Astrocyte (in vitro differentiated cells and primary cell): ENCODE measurements around the gene RIGI. TPM values are rescaled to one million over a fixed set of nuclear protein-coding genes. Genes with fewer than 3 reads are reported as not detected.

Experiments
- DNase-seq: peaks from one replicate; pipeline ENCODE4 v3.0.0-alpha.2; 2010; ENCODE audit warnings: low read depth
- FAIRE-seq: peaks from 2 replicates; lab custom pipeline; 2011; peaks lifted over from hg19 to GRCh38; lab: Jason Lieb, UNC
- H2AFZ ChIP-seq: 2 replicates; pipeline ENCODE4 v1.6.0; 2012; ENCODE audit warnings: low read depth, low read length, inconsistent platforms
- H3K27ac ChIP-seq: 2 replicates; pipeline ENCODE4 v1.5.1; 2011; ENCODE audit warnings: low read depth, low read length, inconsistent platforms
- H3K27me3 ChIP-seq: 2 replicates; pipeline ENCODE4 v1.6.0; 2011; ENCODE audit warnings: low read length, inconsistent platforms; ENCODE audit not compliant: insufficient read depth
- H3K36me3 ChIP-seq: 2 replicates; pipeline ENCODE4 v1.5.1; 2011; ENCODE audit warnings: low read length, inconsistent platforms; ENCODE audit not compliant: insufficient read depth
- H3K4me1 ChIP-seq: 2 replicates; pipeline ENCODE4 v1.5.1; 2011; ENCODE audit warnings: low read length, inconsistent platforms; ENCODE audit not compliant: insufficient read depth
- H3K4me2 ChIP-seq: 2 replicates; pipeline ENCODE4 v1.6.0; 2012; ENCODE audit warnings: low read length, inconsistent platforms
- H3K4me3 ChIP-seq: 2 replicates; pipeline ENCODE4 v1.5.1; 2011; ENCODE audit warnings: low read depth, mild to moderate bottlenecking, low read length, inconsistent platforms; ENCODE audit not compliant: insufficient read depth
- H3K79me2 ChIP-seq: 2 replicates; pipeline ENCODE4 v1.6.0; 2012; ENCODE audit warnings: mild to moderate bottlenecking, low read length, inconsistent platforms; ENCODE audit not compliant: insufficient read depth
- H3K9ac ChIP-seq: 2 replicates; pipeline ENCODE4 v1.6.0; 2012; ENCODE audit warnings: mild to moderate bottlenecking, low read length, inconsistent platforms
- H3K9me3 ChIP-seq: 2 replicates; pipeline ENCODE4 v1.5.1; 2012; ENCODE audit warnings: low read depth, mild to moderate bottlenecking, low read length, inconsistent platforms; ENCODE audit not compliant: insufficient read depth
- H4K20me1 ChIP-seq: 2 replicates; pipeline ENCODE4 v1.6.0; 2012; ENCODE audit warnings: low read length, inconsistent platforms; ENCODE audit not compliant: insufficient read depth
- H3K27ac Mint-ChIP-seq: one replicate; pipeline ENCODE4 v1.8.0; 2021; ENCODE audit warnings: mild to moderate bottlenecking, mixed read lengths; ENCODE audit not compliant: unreplicated experiment
- H3K27me3 Mint-ChIP-seq: one replicate; pipeline ENCODE4 v1.8.0; 2021; ENCODE audit warnings: low read depth, mixed read lengths; ENCODE audit not compliant: unreplicated experiment
- H3K36me3 Mint-ChIP-seq: one replicate; pipeline ENCODE4 v1.8.0; 2021; ENCODE audit warnings: low read depth, mixed read lengths; ENCODE audit not compliant: unreplicated experiment
- H3K4me1 Mint-ChIP-seq: one replicate; pipeline ENCODE4 v1.8.0; 2021; ENCODE audit warnings: low read depth, mixed read lengths; ENCODE audit not compliant: unreplicated experiment
- H3K4me3 Mint-ChIP-seq: one replicate; pipeline ENCODE4 v1.8.0; 2021; ENCODE audit warnings: mild to moderate bottlenecking, moderate library complexity, mixed read lengths; ENCODE audit not compliant: unreplicated experiment
- H3K9me3 Mint-ChIP-seq: one replicate; pipeline ENCODE4 v1.8.0; 2021; ENCODE audit warnings: mild to moderate bottlenecking, mixed read lengths; ENCODE audit not compliant: unreplicated experiment
- EZH2 ChIP-seq: IDR thresholded peaks from 2 replicates; pipeline ENCODE4 v1.6.1; 2012; ENCODE audit warnings: mild to moderate bottlenecking, low read length, inconsistent platforms; ENCODE audit not compliant: insufficient read depth
- total RNA-seq: library from RNA; stranded (reverse); gene quantifications from 2 replicates; pipeline ENCODE4 v1.2.1, GENCODE V29; 2021
- TF ChIP-seq, protein P1 (sequence below): IDR thresholded peaks from 2 replicates; pipeline ENCODE4 v1.5.1; 2011; ENCODE audit warnings: low read depth, mild to moderate bottlenecking, inconsistent platforms, low read length, moderate library complexity; ENCODE audit not compliant: insufficient read depth

RIGI gene
- total RNA-seq, 1 donor from 2014 or later, result 164 TPM

DNA sequence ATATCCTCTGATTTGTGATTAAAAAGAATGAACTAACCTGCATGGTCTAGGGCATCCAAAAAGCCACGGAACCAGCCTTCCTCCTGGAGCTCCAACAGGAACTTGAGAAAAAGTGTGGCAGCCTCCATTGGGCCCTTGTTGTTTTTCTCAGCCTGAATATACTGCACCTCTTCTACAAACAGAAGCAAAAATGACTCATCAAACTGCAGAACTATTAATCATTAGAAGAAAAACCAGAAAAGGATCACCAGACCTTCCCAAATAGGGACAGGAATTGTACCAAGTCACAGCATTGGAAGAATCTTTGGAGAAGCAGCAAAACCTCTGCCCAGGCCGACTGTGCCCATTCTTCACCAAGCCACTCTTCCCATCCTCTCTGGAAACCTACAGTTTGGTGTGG lies 25.2 kb downstream of the RIGI start:
- Mint-ChIP-seq H3K27me3 (no peaks in the 10 kb centered on the region), H3K4me3 (peak overlapping the region; percentile 6), H3K27ac (peak overlapping the region; percentile 73), H3K36me3 (peaks cover 41% of the 10 kb centered on the region), H3K4me1 (peaks cover 47% of the 10 kb centered on the region), H3K9me3 (no peaks in the 10 kb centered on the region)
- DNase-seq, result peak; percentile 53
- no peak for TF ChIP-seq EZH2
- TF ChIP-seq, protein P1, sequence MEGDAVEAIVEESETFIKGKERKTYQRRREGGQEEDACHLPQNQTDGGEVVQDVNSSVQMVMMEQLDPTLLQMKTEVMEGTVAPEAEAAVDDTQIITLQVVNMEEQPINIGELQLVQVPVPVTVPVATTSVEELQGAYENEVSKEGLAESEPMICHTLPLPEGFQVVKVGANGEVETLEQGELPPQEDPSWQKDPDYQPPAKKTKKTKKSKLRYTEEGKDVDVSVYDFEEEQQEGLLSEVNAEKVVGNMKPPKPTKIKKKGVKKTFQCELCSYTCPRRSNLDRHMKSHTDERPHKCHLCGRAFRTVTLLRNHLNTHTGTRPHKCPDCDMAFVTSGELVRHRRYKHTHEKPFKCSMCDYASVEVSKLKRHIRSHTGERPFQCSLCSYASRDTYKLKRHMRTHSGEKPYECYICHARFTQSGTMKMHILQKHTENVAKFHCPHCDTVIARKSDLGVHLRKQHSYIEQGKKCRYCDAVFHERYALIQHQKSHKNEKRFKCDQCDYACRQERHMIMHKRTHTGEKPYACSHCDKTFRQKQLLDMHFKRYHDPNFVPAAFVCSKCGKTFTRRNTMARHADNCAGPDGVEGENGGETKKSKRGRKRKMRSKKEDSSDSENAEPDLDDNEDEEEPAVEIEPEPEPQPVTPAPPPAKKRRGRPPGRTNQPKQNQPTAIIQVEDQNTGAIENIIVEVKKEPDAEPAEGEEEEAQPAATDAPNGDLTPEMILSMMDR, result no peak
- Histone ChIP-seq H3K27ac (peak overlapping the region; percentile 29), H3K36me3 (peaks cover 3% of the 10 kb centered on the region), H3K4me3 (no peak overlapping the region), H3K9ac (no peak overlapping the region), H4K20me1 (no peaks in the 10 kb centered on the region), H2AFZ (peak overlapping the region; percentile 0), H3K4me2 (peak overlapping the region; percentile 46), H3K4me1 (no peaks in the 10 kb centered on the region), H3K9me3 (no peaks in the 10 kb centered on the region), H3K79me2 (no peaks in the 10 kb centered on the region), H3K27me3 (no peaks in the 10 kb centered on the region)
- no peak for FAIRE-seq

DNA sequence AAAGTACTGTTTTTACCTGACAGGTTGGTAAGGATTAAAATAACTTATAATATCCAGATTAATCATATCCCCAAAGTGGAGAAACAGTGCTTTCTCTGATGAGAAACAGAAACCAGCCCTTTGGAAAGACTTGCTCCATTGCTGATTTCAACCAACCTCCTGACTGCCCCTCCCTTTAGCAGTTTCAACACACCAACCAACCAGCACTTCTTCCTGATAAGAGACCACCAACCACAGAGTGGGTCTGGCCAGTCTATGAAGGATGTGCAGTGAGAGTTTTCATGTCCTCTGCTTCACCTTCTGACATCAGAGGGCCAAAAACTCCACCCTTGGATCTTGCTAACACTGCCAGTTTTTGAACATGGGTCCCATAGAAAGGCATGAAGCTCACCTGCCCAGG lies 28.1 kb downstream of the RIGI start:
- Histone ChIP-seq H3K4me1 (no peaks in the 10 kb centered on the region), H3K27ac (no peak overlapping the region), H3K4me3 (no peak overlapping the region), H3K9ac (no peak overlapping the region), H3K79me2 (no peaks in the 10 kb centered on the region), H3K36me3 (peaks cover 3% of the 10 kb centered on the region), H3K4me2 (no peak overlapping the region), H3K27me3 (no peaks in the 10 kb centered on the region), H3K9me3 (no peaks in the 10 kb centered on the region), H2AFZ (no peak overlapping the region), H4K20me1 (no peaks in the 10 kb centered on the region)
- no peak overlapping the region for H3K4me3 Mint-ChIP-seq
- H3K4me1 Mint-ChIP-seq, result peaks cover 34% of the 10 kb centered on the region
- peak overlapping the region; percentile 77 for H3K27ac Mint-ChIP-seq
- H3K9me3 Mint-ChIP-seq, result no peaks in the 10 kb centered on the region
- FAIRE-seq, result no peak
- peaks cover 43% of the 10 kb centered on the region for H3K36me3 Mint-ChIP-seq
- DNase-seq, result no peak
- TF ChIP-seq, protein P1, result no peak
- TF ChIP-seq EZH2, result no peak
- no peaks in the 10 kb centered on the region for H3K27me3 Mint-ChIP-seq

DNA sequence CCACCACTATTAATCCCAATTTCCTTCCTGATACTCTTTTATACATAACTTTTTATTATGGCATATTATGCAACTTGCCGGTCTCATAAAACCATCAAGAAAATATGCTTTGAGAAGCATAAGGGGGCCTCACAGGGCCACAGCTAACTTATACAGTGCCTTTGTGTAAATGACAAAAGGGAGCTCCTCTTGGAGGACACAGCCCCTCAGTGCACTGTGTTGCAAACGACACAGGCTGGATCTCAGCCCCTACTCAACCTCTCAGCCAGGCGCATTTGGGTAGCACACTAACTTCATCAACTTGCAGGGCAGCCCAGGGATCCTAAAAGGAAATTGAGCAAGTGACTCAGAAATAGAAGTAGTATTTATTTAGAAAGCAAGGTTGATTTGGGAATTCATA lies 35.4 kb downstream of the RIGI start:
- peaks cover 49% of the 10 kb centered on the region for H3K36me3 Mint-ChIP-seq
- Histone ChIP-seq H3K27ac (no peak overlapping the region), H3K9me3 (no peaks in the 10 kb centered on the region), H3K4me2 (no peak overlapping the region), H3K36me3 (peaks cover 11% of the 10 kb centered on the region), H2AFZ (no peak overlapping the region), H3K4me3 (no peak overlapping the region), H4K20me1 (no peaks in the 10 kb centered on the region), H3K9ac (no peak overlapping the region), H3K4me1 (peaks cover 6% of the 10 kb centered on the region), H3K79me2 (no peaks in the 10 kb centered on the region), H3K27me3 (no peaks in the 10 kb centered on the region)
- no peak for DNase-seq
- TF ChIP-seq, protein P1, result no peak
- no peak for TF ChIP-seq EZH2
- peaks cover 35% of the 10 kb centered on the region for H3K4me1 Mint-ChIP-seq
- H3K27me3 Mint-ChIP-seq, result no peaks in the 10 kb centered on the region
- H3K4me3 Mint-ChIP-seq, result no peak overlapping the region
- peak overlapping the region; percentile 64 for H3K27ac Mint-ChIP-seq
- no peak for FAIRE-seq
- H3K9me3 Mint-ChIP-seq, result no peaks in the 10 kb centered on the region
